ENCODE data around the gene CAPN7.

- TF ChIP-seq CTCF (IDR thresholded peaks at IDR 0.05) (no peak), POLR2A (IDR thresholded peaks at IDR 0.05) (no peak)
These were observed 6.4 kb upstream of the CAPN7 start for GRCh38 chr3:15199493-15200105.

Data from lower leg skin (tissue), 3 donors.